Left kidney (tissue), 2 donors: ENCODE results near the gene DMKN. TPM values are rescaled to one million over a fixed set of nuclear protein-coding genes. Genes with fewer than 3 reads are reported as not detected.
A peak's percentile ranks its signal among the peaks of the same experiment; 100 is the strongest.

Experiments
- DNase-seq: peaks from one replicate; pipeline ENCODE4 v3.0.0-alpha.2; 2013
- polyA plus RNA-seq: library from polyadenylated mRNA; unstranded; fragments of 120-200 nt; gene quantifications from one replicate; pipeline ENCODE4 v1.2.1, GENCODE V29; 2013; ENCODE audit not compliant: insufficient read length

The DMKN gene
- polyA plus RNA-seq, 1 donor: 92.0 TPM

DNA sequence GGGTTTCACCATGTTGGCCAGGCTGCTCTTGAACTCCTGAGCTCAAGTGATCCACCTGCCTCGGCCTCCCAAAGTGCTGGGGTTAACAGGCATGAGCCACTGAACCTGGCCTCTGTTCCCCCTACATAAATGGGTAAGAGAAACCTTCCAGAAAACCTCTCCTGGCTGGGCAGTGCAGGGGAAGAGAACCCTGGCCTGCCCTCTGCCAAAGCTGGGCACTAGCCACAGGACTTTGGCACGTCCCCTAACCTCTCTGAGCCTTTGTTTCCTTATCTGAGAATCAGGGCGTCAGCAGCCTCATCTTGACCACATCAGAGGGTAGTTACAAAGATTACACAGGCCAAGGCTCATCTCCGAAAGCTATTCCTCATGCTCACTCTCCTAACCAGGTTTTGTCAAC, 12.4 kb upstream of the DMKN start:
- DNase-seq: no peak

DNA sequence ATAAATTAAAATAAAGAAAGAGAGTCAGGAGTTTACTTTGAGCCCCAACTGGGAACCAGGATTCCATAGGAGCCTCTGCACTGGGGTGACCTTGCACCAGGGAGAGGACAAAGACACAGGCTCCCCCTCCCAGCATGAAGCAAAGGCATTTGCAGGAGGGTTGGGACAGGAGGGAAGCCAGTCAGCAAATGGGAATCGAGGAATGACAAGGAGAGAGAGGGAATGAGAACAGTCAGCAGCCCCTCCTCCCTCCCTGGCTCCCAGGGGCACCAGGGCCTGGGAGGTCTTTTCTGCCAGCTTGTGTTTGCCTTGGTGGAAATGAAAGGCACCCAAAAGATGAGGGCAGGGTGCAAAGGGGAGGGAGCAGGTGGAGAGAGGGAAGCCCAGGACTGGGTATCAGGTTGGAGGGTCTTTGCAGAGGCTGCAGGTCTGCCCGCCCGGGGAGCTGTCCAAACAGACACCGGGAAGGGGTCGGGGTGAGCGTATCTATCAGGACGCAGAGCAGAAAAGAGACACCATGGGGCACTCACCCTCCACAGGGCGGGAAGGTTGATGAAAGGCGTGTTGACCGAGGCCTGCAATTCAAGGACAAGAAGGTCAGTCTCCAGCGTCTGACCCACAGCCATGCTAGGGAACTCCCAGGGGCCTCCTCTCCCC, 10.9 kb upstream of the DMKN start:
- no peak for DNase-seq

- no peak for DNase-seq
Observed at GRCh38 chr19:35522745-35523327, 9.4 kb upstream of the DMKN start.

DNA sequence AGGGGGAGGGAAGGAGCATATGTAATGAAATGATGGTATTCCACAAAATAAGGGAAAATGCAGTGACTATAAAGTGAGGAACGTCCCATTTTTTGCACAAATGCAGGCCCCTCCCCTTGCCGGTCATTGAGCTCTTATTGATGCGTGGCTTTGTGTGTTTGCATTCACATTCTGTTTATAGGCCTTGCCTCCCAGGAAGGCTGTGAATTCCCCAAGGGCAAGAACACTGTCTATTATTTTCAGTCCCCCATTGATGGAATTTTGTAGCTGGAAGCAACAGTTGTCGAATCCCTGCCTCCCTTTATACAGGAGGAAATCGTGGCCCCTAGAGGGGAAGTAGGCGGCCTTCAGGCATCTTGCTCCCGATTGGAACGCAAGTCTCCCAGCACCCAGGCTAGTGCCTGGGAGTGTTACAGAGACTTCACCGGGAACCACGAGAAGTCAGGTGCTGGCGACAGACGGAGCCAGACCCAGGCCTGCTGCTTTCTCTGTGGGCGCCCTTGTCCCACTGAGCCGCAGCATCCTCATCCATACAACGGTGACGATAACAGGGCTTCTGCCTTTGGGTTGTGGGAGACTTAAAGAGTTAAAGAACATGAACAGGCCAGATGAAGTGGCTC, 7.8 kb upstream of the DMKN start:
- DNase-seq: no peak

- DNase-seq: no peak
Observed at GRCh38 chr19:35519291-35519690, 5.8 kb upstream of the DMKN start.

- no peak for DNase-seq
Observed at GRCh38 chr19:35518313-35518712, 4.9 kb upstream of the DMKN start.

DNA sequence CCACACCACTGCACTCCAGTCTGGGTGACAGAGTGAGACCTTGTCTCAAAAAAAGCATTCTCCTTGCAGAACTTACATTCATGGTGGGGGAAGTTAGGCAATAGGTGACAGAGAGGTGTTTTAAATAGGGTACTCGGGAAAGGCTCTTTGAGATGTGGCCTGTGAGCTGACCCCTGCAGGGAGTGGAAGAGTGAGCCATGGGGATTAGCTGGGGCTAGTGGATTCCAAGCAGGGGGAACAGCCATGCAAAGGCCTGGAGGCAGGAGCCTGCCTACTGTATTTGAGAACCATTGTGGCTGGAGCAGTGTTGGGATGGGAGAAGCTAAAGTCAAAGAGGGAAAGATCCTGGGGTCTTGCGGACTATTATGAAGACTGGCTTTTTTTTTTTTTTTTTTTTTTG, 3.9 kb upstream of the DMKN start:
- no peak for DNase-seq

GRCh38 chr19:35516310-35516709, 2.9 kb upstream of the DMKN start:
- DNase-seq: no peak

DNA sequence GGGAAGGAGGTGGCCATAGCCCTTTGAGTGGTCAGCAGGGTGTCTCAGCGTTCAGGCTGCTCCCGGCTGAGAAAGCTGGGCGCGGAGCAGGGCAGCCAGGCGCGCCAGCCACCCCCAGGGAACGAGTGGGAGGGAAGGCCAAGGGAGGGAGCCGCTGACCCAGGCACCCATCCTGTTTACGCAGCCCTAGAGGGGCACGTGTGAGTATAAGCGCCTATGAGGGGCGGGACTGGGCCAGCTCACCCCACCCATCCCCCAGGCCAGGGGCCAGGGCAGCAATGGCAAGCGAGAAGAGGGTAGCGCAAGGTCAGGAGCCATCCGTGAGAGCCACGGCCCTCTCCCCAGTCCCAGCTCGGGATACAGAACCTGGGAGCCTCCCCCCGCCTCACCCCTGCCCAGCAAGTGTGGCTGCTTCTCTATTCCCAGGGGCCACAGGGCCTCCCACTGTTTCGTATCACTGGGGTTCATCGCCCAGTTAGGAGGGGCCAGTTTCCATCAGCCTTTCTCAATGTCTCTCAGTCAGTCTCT, 897 bp upstream of the DMKN start:
- DNase-seq: no peak

DNA sequence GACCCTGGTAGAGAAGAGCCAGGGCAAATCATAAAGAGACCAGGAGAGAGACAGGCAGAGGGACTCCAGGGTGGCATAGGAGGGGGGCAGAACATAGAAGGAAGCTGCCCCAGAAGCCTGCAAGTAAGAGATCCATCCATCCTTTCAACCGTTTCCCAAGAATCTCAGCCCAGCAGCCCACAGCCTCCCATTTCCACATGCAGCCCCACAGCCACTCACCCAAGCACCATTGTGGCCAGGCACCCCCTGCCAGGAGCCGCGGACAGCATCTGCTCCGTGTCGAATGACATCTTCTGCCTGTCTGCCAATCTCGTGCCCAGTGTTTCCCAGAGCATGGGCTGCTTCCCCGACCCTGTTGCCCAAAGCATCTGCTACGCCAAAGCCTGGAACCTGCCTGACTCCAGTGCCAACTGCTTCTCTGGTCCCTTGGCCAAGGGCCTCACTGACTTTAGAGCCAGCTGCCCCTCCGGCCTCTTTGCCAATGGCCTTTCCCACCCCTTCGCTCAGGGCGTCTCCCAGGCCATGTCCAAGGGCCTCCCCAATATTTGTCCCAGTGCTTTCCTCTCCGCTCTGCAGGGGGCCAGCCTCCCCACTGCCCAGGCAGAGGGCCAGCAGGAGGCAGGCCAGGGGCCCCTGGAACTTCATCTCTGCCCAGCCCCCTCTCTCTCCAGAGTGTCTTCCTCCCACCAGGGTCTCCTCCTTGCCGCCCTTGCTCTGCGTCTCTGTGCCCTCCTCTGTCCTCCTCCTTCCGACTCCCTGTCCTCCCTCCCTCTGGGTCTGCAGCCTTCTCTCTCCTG, 420 bp downstream of the DMKN start:
- DNase-seq: no peak

DNA sequence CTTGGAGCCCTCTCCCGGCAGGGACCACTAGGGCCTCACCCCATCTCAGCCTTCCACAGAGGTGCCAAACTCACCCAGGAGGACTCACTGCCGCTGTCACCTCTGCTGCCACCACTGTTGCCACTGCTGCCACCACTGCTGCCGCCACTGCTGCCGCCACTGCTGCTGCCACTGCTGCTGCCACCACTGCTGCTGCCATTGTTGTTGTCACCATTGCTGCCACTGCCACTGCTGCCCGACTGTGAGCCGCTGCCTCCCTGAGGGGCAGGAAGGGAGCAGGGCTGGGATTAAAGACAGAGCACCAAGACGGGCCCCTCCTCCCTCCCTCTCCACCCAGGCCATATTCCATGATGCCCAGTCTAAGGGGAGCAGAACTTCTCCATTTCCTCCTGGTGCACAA, 2.1 kb downstream of the DMKN start:
- DNase-seq: no peak

- no peak for DNase-seq
Observed at GRCh38 chr19:35510626-35510964, 2.9 kb downstream of the DMKN start.

DNA sequence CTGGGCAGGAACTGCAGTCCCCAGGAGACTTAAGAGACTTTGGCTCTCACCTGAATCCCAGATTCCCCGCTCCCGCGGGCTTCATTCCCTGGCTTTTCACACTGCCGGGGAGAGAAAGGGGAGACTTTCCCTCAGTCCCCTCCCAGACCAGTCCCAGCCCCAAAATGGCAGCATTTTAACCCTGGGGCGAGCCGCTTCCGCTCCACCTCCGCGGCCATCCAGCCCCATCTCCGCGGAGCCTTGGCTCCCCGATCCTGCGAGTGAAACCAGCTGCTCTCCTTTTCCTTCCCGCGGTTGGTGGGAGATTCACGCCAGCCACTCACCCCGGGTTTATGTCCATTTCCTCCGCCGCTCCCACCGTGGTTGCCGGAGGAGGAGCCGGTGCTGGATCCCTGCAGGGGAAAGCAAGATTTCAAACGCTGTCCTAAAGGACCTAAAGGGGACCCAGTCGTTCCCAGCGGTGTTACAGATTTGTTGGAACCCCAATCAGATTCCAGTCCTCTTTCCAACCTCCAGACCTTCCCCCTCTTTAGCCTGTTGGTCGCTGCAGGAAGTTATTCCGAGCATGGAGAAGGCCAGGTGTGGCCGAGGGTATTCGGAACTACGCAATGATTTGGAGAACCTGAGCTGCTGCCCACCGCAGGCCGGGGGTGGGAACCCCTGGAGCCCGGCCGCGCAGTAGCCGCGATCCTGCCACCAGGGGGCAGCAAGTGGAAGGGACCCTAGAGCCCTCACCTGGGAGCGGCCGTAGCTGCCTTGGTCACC, 3.4 kb downstream of the DMKN start:
- DNase-seq: peak; percentile 89

- DNase-seq: no peak
Observed at GRCh38 chr19:35509018-35509652, 4.3 kb downstream of the DMKN start.

DNA sequence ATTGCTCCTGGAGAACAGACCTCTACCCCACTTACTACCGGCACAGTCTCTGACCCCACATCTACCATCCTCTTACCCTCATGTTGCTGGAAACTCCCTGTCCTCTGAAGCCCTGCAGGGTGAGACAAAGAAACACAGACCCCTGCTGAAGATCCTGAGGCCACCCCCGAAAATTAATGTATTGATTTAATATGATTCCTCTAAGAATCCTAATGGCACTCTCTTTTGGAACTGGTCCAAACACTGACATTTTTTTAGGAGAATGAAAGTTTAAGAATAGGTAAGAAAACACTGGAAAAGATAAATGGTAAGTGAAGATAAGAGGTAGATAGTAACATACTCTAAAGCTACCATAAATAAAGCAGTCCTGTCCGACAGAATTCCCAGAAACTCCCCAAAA, 5.3 kb downstream of the DMKN start:
- no peak for DNase-seq

- no peak for DNase-seq
Observed at GRCh38 chr19:35507561-35507960, 5.9 kb downstream of the DMKN start.

GRCh38 chr19:35506011-35506410, 7.4 kb downstream of the DMKN start:
- no peak for DNase-seq

- DNase-seq: no peak
Observed at GRCh38 chr19:35502751-35503150, 10.7 kb downstream of the DMKN start.

DNA sequence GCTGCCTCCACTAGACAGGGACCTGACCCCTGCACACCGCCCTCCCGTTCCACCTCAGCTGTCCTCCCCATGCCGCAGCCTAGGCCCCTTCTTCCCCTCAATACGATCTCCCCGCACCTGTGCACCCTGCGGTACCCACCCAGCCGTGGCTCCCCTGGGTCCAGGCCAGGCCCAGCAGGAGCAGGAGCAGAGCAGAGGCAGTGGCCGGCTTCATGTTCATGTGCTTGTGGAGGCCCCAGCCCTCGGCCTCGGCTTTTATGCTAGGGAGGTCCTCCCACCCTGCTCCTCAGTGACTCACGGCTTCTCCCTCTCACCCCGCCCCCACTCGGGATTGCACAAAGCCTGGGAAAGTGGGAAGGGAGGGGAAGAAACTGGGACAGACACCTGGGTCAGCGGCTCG, 11.8 kb downstream of the DMKN start:
- DNase-seq: no peak

DNA sequence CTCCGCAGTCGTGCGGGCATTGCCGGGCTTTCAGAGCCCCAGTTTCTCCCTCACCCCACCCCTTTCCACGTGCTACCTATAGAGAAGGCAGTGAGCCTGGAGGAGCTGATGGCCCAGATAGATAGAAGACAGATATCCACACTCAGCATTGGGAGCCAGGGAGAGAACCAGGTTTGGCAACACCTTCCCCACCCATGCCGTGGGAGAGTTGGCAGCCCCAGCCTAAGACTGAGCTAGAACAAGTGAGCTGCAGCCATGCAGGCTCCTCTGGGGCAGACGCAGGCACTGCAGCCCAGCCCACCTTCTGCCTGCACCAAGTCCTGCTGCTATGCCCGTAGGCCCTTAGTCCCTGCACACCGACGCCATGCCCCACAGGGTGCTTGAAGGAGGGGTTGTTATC, 12.8 kb downstream of the DMKN start:
- DNase-seq: no peak

DNA sequence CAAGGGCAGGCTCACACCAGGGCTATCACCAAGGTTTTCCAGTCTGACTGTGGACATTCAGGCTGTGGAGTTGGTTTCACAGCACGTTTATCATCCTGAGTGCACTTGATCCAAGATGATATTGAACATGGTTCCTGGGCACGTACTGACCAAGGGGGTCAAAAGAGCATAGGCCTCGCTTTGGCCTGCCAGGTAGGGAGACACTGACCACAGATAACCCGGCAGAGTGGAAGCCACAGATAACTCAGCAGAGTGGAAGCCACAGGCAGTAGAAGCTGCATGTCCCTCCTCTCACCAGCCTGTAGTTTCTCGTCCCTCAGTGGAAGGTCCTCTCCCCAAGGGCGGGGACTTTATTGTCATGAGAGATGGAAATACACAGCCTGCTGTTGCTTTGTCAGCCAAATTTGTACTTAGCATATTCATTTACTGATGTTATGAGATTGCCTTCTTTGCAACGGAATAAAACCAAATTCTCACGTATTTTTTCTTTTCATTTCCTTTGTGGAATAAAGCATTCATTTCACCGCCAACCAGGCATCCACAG, 14.4 kb downstream of the DMKN start:
- DNase-seq: no peak
